Measurements from ENCODE around the gene ARHGEF37.
A peak's percentile ranks its signal among the peaks of the same experiment; 100 is the strongest.

The ARHGEF37 gene

DNA sequence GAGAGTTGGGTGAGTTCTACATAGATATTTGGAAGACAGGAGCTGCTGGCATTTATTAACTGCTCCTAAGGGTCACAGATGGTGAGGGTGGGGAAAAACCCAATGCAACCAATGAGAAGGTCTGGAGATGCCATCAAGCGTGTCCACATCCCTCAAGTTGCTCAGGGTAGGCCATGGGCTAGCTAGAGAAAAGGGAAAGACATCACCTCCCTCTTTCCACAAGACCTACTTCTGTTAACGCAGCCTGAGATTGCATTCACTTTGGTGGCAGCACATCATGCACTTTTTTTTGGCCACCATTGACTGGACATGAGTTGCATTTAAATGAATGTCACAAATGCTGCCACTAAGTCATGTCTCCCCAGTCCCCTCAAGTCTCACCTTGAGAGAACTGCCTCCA, 71.4 kb downstream of the ARHGEF37 start:
- Histone ChIP-seq H3K4me1 (ENCODE audit: low read length) (no peaks in the 10 kb centered on the region), H3K4me2 (ENCODE audit: low read length) (no peak overlapping the region), H3K79me2 (ENCODE audit: low read length) (no peaks in the 10 kb centered on the region), H3K4me3 (ENCODE audit: low read length) (no peak overlapping the region), H3K36me3 (replicated peaks; ENCODE audit: low read depth, low read length) (no peaks in the 10 kb centered on the region), H3K9me3 (ENCODE audit: insufficient read depth, low read length) (no peaks in the 10 kb centered on the region), H2AFZ (ENCODE audit: low read depth, low read length) (no peak overlapping the region), H3K27me3 (ENCODE audit: low read depth, low read length) (no peaks in the 10 kb centered on the region), H3K9ac (ENCODE audit: low read length) (no peak overlapping the region), H3K27ac (ENCODE audit: low read length) (no peak overlapping the region), H4K20me1 (ENCODE audit: insufficient read depth, low read length) (no peaks in the 10 kb centered on the region)
- TF ChIP-seq, protein P1, sequence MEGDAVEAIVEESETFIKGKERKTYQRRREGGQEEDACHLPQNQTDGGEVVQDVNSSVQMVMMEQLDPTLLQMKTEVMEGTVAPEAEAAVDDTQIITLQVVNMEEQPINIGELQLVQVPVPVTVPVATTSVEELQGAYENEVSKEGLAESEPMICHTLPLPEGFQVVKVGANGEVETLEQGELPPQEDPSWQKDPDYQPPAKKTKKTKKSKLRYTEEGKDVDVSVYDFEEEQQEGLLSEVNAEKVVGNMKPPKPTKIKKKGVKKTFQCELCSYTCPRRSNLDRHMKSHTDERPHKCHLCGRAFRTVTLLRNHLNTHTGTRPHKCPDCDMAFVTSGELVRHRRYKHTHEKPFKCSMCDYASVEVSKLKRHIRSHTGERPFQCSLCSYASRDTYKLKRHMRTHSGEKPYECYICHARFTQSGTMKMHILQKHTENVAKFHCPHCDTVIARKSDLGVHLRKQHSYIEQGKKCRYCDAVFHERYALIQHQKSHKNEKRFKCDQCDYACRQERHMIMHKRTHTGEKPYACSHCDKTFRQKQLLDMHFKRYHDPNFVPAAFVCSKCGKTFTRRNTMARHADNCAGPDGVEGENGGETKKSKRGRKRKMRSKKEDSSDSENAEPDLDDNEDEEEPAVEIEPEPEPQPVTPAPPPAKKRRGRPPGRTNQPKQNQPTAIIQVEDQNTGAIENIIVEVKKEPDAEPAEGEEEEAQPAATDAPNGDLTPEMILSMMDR (IDR thresholded peaks at IDR 0.05; ENCODE audit: low read depth, low read length), result no peak
- no peak for TF ChIP-seq EZH2phosphoT487 (IDR thresholded peaks at IDR 0.05; ENCODE audit: low read depth)

DNA sequence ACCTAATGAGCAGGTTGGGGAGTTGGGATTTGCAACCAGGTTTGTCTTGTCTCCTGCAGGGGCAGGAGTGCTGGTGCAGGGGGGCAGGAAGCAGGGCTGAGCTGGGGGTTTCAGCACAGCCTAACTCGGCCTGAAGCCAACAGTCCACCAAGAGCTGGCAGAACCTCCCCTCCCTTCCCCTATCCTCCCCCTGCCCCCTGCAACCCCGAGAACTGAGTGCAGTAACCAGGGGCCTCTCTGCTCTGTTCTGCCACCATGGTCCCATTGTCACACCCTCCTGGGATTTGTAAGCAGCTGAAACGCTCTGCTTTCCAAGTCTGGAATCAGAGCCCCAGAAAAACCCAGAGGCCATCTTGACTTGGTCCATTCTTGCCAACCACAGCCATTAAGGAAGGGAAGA, 72.9 kb downstream of the ARHGEF37 start:
- Histone ChIP-seq H3K27ac (ENCODE audit: low read length) (no peak overlapping the region), H3K4me1 (ENCODE audit: low read length) (no peaks in the 10 kb centered on the region), H3K36me3 (replicated peaks; ENCODE audit: low read depth, low read length) (no peaks in the 10 kb centered on the region), H3K4me2 (ENCODE audit: low read length) (no peak overlapping the region), H3K9ac (ENCODE audit: low read length) (no peak overlapping the region), H3K79me2 (ENCODE audit: low read length) (no peaks in the 10 kb centered on the region), H3K27me3 (ENCODE audit: low read depth, low read length) (no peaks in the 10 kb centered on the region), H2AFZ (ENCODE audit: low read depth, low read length) (no peak overlapping the region), H4K20me1 (ENCODE audit: insufficient read depth, low read length) (no peaks in the 10 kb centered on the region), H3K4me3 (ENCODE audit: low read length) (no peak overlapping the region), H3K9me3 (ENCODE audit: insufficient read depth, low read length) (no peaks in the 10 kb centered on the region)
- TF ChIP-seq EZH2phosphoT487 (IDR thresholded peaks at IDR 0.05; ENCODE audit: low read depth), result no peak
- TF ChIP-seq, protein P1 (IDR thresholded peaks at IDR 0.05; ENCODE audit: low read depth, low read length), result no peak

- Histone ChIP-seq H3K36me3 (replicated peaks; ENCODE audit: low read depth, low read length) (no peaks in the 10 kb centered on the region), H3K79me2 (ENCODE audit: low read length) (no peaks in the 10 kb centered on the region)
Observed at GRCh38 chr5:149654883-149655505, 73.7 kb downstream of the ARHGEF37 start.

GRCh38 chr5:149656576-149657182, 75.4 kb downstream of the ARHGEF37 start:
- Histone ChIP-seq H2AFZ (ENCODE audit: low read depth, low read length) (no peak overlapping the region), H4K20me1 (ENCODE audit: insufficient read depth, low read length) (no peaks in the 10 kb centered on the region), H3K27me3 (ENCODE audit: low read depth, low read length) (no peaks in the 10 kb centered on the region), H3K4me3 (ENCODE audit: low read length) (no peak overlapping the region), H3K36me3 (replicated peaks; ENCODE audit: low read depth, low read length) (no peaks in the 10 kb centered on the region), H3K4me2 (ENCODE audit: low read length) (no peak overlapping the region), H3K9me3 (ENCODE audit: insufficient read depth, low read length) (no peaks in the 10 kb centered on the region), H3K79me2 (ENCODE audit: low read length) (no peaks in the 10 kb centered on the region), H3K27ac (ENCODE audit: low read length) (no peak overlapping the region), H3K4me1 (ENCODE audit: low read length) (no peaks in the 10 kb centered on the region), H3K9ac (ENCODE audit: low read length) (no peak overlapping the region)
- TF ChIP-seq, protein P1 (IDR thresholded peaks at IDR 0.05; ENCODE audit: low read depth, low read length), result peak; percentile 66
- no peak for TF ChIP-seq EZH2phosphoT487 (IDR thresholded peaks at IDR 0.05; ENCODE audit: low read depth)

More at GRCh38 chr5:149654883-149655505, 73.7 kb downstream of the ARHGEF37 start:
- Histone ChIP-seq H3K4me2 (ENCODE audit: low read length) (no peak overlapping the region), H4K20me1 (ENCODE audit: insufficient read depth, low read length) (no peaks in the 10 kb centered on the region), H3K27me3 (ENCODE audit: low read depth, low read length) (no peaks in the 10 kb centered on the region), H3K9ac (ENCODE audit: low read length) (no peak overlapping the region), H3K4me1 (ENCODE audit: low read length) (no peaks in the 10 kb centered on the region), H2AFZ (ENCODE audit: low read depth, low read length) (no peak overlapping the region), H3K4me3 (ENCODE audit: low read length) (no peak overlapping the region), H3K27ac (ENCODE audit: low read length) (no peak overlapping the region), H3K9me3 (ENCODE audit: insufficient read depth, low read length) (no peaks in the 10 kb centered on the region)
- TF ChIP-seq, protein P1 (IDR thresholded peaks at IDR 0.05; ENCODE audit: low read depth, low read length), result no peak
- TF ChIP-seq EZH2phosphoT487 (IDR thresholded peaks at IDR 0.05; ENCODE audit: low read depth), result no peak
